Measurements from ENCODE around the gene TTC19.

Gene TTC19, protein sequence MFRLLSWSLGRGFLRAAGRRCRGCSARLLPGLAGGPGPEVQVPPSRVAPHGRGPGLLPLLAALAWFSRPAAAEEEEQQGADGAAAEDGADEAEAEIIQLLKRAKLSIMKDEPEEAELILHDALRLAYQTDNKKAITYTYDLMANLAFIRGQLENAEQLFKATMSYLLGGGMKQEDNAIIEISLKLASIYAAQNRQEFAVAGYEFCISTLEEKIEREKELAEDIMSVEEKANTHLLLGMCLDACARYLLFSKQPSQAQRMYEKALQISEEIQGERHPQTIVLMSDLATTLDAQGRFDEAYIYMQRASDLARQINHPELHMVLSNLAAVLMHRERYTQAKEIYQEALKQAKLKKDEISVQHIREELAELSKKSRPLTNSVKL

DNA sequence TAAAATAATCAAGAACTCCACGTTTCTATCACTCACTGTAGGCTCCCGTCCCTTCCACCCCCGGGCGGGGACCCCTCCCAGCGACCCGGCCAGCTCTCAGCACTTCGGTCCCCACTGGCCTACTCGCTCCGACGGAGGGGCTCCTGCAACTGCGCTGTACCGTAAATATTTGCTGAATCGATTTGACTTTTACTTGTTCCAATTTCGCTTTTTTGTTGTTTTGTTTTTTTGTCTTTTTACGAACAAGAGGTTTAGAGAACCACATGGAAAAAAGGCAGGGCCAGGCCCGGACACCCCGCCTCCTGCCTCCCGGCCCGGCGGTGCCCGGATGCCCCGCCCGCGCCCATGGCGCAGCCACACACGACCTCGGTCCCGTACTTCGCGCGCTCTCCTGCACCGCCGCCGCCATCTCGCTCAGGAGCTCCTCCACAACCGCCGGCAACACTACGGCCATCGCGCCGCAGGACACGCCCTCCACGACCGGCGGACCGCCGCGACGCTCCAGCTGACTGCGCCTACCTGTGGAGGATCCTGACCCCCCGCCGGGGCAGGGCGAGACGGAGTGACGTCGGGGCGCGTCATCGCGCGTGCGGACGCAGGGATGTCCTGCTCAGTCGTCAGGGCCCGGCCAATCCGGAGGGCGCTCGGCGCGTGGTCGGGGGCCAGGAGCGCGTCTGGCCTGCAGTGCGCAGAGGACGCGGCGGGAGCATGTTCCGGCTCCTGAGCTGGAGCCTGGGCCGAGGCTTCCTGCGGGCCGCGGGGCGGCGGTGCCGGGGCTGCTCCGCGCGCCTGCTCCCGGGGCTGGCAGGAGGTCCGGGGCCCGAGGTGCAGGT lies at the start of gene TTC19, which contains the start of gene ZSWIM7:
Gene TTC19 (plus strand): TSS at position 684 of the 833 bp plus-strand sequence. CDS start 25 bp downstream, at position 709.
Gene ZSWIM7 (minus strand): TSS at position 564 of the 833 bp plus-strand sequence. CDS start 110 bp downstream, at position 454.
- peak; percentile 88 for DNase-seq (ENCODE audit: low read depth)

DNA sequence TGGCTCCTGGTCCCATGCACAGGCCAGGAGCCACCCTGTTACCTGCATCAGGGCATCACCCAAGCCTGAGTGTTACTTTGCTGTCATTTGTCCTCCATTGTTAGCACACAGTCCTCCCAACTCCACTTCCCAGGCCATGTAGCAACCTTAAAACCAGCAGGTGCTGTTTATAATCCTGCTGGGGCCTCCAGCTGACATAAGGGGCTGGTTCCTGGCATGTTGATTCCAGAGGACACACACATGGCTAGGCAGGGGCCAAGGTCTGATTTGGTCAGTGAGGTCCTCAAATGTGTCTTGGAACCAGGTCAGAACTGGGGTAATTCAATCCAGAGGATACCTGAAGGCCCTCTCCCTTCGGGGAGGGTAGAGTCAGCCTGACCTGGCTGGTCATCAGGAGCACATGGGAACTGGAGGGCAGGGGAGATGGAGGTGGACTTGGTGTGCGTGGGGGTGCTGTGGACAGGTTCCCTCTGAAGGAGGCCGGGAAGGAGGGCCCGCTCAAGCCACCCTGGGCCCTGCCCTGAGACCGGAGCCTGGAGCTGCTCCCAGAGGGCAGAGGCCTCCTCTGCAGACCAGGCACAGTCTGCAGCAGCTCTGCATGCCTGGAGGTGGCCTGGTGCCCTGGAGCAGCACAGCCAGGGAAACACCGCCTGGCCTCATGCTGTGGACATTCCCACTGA lies 48.1 kb upstream of the TTC19 start:
- no peak for DNase-seq (ENCODE audit: low read depth)

DNA sequence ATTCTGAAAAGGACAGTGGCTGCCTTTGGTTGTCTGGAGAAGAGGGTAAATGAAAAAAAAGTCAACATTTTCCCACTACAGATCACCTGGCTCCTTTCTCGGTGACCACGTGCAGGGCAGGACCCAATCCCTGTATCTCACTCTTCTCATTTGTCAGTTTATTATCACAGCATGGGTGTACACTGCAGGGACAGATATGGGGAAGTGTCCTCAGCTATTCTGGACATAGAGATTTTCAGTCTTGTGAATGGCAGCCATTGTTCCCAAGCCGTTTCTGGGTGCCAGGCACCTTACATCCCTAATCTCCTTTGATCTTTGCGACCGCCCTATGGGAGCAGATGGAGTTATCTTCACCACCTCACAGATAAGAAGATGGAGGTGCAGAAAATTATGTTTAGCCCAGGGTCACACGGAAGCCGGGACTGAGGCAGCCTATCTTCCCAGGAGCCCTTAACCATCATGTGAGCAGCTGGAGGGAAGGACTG lies 47.5 kb upstream of the TTC19 start:
- DNase-seq (ENCODE audit: low read depth), result no peak

DNA sequence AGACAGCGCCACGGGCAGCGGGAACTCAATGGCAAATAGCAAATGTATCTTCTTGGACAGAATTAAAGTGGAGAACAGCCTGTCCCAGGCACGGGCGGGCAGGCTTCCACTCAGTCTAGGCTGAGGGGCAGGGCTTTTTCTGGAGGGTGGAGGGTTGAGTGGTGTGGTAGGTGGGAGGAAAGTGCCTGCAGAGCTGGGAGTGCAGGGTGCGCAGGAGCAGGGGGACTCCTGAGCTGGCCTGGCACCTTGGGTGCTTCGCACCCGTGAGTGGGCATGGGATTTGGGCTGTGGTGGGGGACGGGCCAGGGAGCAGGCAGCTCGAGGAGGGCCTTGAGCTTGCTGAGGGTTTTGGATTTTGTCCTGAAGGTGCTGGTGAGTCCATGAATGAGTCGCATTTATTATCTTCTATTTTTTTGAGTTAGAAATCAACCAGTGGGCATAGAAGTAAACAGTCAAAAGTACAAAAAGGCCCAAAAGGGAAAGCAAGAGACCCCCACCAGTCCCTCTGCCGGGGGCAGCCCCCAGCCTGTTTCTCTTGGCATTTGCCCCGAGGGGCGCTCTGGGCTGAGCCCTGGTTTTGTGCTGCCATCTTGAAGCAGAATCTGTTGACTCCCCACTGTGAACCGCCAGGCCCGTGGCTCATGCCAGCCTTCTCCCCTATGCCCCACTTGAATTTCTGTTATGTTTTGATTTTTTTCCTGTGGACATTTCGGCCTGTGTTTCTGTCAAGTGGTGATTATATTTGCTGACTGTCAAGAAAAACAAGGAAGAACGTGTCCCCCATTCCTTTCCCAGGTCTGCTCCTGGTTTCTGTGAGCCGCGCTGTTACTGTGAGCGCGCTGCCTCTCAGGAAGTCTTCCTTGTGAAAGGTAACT lies 46.5 kb upstream of the TTC19 start:
- no peak for DNase-seq (ENCODE audit: low read depth)

DNA sequence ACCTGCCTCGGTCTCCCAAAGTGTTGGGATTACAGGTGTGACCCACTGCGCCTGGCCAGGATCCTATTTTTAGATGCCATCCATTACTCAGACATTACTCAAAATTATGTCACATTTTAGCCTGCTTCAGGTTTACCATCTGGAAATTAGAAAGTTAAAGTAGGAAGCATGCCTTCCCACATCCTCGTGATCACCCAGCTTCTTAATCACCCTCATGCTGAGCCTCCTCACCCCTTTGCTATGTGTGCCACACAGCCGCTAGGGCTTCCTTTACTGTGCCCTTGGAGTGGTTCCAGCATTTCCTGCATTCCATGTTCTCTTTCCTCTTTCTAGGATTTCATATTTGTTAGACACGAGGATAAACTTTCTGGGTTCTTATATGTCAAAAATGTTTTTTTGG lies 45.4 kb upstream of the TTC19 start:
- no peak for DNase-seq (ENCODE audit: low read depth)

DNA sequence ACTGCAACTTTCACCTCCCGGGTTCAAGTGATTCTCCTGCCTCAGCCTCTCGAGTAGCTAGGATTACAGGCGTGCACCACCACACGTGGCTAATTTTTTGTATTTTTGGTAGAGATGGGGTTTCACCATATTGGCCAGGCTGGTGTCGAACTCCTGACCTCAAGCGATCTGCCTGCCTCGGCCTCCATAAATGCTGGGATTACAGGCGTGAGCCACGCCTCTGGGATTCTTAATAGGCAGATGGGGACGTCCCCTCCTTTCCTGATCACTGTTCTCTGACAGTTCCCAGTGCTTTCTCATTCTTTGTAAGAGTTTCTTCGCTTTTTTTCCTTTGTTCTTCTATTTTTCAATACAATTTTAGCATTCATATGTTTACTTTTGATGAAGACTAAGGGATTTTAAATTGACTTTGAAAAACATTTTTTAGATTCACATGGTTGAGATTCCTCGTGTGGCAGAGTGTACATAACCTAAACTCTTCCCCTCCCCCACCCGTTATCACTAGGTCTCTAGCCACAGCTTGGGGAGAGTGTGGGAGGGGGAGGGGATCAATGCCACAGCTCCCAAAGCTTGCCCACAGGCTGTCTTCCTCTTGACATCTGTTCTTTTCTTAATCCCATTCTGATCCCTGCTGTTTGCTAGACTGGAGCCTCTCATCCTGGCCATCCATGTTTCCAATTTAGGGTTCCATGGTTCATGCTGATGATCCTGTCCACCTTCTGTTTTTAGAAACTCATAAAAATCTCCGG lies 43.7 kb upstream of the TTC19 start:
- DNase-seq (ENCODE audit: low read depth), result no peak

DNA sequence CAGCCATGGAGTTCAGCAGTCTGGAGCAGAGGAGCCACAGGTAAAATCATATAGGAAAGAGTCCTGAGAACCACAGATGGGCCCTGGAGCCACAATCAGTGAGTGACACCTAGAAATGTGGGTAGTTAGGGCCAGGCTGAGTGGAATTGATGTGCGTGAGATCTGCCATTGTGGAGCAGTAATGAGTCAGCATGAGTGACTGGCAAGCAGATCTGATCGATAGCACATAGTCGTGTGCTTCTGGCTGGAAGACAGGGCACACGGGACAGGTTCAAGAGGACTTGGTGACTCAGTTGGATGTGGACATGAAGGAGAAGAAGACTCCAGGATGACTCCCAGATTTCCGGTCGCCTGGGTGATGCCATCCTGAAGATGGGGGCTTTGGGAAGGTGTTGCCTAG lies 42.4 kb upstream of the TTC19 start:
- no peak for DNase-seq (ENCODE audit: low read depth)

DNA sequence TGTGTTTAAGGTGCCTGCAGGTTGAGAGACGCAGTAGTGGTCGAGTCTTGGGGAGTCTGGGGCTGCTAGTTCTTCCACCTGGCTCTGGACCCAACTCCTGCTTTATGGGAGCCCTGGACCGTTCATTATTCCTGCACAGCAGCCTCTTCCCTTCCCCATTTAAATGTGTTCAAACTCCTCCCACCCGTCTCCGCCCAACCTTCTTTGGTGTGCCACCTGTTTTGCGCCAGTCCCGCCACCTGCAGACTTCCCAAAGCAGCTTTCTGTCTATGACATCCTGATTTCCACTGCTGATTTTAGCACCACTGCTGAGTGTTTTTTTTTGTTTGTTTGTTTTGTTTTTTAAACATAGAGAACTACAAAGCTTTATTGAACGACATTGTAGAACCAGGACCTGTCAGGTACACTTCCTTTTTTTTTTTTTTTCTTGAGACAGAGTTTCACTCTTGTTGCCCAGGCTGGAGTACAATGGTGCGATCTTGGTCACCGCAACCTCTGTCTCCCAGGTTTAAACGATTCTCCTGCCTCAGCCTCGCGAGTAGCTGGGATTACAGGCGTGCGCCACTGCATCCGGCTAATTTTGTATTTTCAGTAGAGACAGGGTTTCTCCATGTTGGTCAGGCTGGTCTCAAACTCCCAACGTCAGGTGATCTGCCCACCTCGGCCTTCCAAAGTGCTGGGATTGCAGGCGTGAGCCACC lies 41.9 kb upstream of the TTC19 start:
- DNase-seq (ENCODE audit: low read depth), result no peak

DNA sequence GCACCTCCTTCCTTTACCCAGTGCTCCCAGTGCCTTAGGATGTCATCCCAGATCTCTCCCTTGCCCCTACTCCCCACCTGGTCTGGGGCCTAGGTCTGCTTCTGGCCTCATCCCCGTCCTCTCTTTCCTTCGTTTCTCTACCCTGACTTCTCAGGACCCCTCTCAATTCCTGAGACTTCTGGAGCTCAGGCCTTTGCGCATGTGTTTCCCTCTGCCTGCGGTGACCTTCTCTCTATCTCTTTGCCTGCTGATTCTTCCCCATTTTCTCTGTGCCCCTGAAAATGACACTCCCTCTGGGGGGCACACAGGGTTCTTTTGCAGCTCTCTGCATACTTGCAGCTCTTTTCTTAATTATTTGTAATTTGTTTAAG lies 41.2 kb upstream of the TTC19 start:
- no peak for DNase-seq (ENCODE audit: low read depth)

DNA sequence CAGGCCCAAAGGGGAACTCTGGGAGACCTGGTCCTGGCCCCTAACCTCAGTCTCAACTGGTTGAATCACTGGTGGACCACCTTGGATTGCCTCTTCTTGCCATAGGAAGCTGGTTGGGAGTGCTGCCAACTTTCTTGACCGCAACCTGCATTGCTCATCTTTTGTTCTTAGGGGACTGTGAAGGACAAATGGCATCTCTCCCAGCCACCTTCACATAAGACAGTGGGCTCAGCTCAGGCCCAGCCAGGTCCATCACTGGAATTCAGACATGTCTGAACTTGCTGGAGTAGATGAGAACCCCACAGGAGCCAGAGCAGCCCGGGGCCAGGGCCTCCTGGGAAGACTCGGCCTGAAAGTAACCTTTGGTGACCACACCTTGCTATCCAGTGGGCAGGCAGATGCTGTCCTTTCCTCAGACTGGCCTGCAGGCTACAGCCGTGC lies 35.9 kb upstream of the TTC19 start:
- no peak for DNase-seq (ENCODE audit: low read depth)

DNA sequence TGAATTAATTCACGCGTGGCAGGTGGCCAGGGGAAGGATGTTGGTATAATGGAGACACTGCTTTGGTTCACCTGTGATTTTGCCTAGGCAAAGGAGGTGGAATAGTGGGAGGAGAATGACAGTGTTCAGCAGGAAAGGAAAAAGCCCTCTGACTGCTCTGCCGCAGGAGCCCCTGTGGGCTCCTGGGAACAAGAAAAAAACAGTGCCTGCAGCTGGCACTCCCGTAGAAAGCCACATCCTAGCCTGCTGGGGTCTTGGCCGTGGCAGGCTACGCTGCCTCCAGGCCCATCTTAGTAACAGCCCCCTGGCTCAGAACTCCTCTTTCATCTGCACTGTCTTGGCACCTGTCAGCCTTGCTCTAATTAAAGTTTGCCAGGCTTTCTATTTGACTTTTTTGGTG lies 34.1 kb upstream of the TTC19 start:
- no peak for DNase-seq (ENCODE audit: low read depth)

DNA sequence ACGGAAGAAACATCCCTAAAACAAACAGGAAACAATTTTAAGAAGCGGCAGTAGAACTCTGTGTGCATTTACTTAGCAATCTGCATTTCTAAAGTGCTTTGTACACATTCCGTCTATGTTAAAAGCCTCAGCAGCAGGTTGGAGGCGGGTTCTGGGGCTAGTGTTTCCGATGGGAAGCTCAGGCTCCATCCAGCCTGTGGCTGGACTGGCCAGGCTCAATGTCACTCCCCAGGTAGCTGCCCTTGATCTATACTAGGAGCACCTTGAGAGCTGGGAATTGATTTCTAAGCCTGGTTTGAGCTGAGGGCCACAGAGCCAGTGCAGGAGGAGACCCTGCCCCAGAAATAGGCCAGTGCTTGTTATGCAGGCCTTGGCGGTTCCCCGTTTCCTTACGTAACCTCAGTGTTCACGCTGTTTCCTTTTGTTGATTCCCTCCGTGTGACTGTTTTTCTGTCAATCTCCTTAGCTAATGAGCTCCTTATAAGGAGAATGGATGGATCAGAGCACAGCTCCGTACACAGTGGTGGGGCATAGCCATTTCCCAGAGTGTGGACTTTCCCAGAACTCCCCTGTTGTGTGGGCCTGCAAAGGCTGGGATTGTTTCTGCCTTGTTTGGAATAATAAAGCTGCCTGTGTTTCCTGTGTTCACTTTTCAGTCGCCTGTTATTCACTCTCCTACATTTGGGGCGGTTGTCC lies 33.3 kb upstream of the TTC19 start:
- no peak for DNase-seq (ENCODE audit: low read depth)

DNA sequence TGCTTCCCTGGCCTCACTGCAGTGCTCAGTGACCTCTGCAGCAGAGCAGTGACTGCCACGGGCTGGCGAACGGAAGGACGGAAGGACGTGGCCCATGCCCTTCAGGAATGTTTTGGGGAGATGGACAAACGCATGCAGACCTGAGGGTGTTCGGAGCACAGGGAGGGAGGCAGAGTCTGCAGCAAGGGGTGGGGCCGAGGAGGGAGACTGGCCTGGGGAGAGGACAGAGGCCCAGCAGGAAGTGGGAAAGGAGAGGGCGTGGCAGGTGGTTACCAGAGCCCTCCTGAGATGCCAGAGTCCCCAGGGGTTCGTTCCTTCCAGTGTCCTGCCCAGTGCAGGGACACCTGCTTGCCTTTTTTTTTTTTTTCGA lies 32.8 kb upstream of the TTC19 start:
- no peak for DNase-seq (ENCODE audit: low read depth)

DNA sequence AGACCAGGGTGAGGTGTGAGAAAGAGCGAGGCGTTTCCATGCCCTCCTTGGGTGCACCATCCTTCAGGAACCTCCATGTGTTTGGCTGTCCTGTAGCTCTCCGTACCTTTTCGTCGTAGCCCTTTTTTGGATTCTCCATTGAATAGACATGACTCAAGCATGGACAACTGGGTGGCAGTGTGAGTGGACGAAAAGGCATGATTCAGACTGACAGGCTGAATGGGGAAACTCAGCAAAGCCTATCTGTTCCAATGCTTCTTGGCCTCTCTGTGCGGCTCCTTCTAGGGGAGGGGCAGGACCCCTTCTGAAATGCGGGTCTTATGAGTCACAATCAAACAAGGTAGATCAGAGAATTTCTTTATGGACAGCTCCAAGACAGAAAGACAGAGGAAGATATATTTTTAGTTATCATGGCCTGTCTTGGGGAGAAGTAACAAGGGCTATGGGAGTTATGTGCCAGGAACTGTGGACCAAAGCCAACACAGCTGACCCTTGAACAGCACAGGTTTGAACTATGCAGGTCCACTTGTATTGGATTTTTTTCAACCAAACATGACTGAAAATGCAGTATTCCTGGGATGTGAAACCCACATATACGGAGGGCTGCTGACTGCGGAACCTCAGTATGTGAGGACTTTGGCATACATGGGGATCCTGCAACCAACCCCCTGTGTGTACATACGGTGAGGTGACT lies 31.8 kb upstream of the TTC19 start:
- DNase-seq (ENCODE audit: low read depth), result no peak

DNA sequence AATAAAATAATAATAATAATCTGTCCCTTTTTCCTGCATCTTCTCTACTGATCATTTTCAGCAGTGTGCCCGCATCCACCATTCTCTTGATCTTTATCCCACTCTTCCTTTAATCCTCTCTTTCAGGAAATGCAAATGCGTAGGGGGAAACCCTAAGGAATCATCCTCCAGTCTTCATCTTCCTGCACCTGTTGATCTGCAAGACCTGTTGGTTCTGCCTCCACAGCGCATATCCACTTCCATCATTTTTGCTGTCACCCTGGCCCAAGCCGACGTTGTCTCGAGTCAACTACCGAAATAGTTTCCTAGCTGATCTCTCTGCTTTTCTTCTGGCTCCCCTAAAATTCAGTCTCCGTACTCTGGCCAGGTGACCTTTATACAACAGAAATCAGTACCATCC lies 30.2 kb upstream of the TTC19 start:
- no peak for DNase-seq (ENCODE audit: low read depth)

DNA sequence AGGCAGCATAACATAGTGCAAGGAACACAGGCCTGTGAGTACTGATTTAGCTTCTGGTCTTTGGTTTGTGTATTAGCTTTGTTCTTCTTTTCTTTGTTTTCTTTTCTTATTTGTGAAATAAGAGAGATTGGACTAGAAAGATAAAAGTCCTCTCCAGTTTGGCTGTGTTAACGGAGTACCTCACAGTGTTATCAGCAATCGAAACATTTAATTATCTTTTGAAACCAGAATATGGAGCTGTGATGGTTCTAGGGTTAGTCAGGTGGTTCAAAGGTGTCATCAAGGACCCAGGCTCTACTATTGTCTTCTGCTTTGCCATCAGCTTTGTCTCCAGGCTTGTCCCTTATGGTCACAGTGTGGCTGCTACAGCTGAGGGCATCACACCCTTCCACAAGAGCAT lies 29.1 kb upstream of the TTC19 start:
- no peak for DNase-seq (ENCODE audit: low read depth)

DNA sequence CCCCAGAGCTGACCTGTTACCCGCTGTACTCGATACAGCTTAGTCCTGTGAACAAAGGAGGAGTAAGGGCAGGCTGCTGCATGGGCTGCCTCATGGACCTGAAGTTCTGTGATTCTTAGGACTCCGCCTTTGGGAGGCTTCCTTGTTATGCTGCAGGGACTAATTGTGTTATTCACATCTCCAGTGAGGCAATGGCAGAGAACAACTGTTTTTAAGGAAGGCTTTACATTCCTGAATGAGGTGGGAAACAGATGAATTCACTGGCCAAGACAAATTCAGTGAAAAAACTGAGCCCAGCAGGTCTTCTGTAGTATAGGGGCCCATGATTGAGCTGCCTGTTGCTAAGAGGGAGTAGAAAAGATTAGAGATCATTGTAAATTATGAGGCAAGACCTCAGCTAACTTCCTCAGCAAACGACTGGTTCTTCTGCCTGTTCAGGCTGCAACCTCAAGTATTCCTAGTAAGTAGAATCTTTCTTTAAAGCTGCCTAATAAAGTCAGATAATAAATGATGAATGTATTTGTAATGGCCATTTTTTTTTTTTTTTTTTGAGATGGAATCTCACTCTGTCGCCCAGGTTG lies 28.4 kb upstream of the TTC19 start:
- no peak for DNase-seq (ENCODE audit: low read depth)

DNA sequence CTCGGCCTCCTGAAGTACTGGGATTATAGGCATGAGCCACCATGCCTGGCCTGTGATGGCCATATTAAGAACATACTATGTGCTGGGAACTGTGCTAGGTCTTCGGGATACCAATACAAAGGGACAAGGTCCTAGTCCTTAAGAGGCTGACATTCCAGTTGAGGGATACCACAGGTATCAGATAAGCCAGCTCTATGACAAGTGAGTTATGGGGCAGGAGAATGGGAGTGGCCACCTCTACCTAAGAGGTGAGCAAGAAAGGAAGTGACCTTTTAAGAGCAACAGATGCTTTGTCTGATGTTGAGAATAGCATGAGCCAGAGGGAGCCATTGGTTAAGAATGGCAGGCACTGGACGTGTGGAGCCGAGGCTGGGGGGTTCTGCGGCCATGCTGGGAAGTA lies 27.7 kb upstream of the TTC19 start:
- DNase-seq (ENCODE audit: low read depth), result no peak

Data from stimulated activated CD8-positive, alpha-beta memory T cell treated with anti-CD3 and anti-CD28 coated beads, Interleukin-7, amount 100 ng/mL, for 24 hours (primary cell).